Measurements from ENCODE around the gene FILIP1. TPM values are rescaled to one million over a fixed set of nuclear protein-coding genes. Genes with fewer than 3 reads are reported as not detected.

Gene FILIP1
- polyA plus RNA-seq, 2 of the 4 experiments (the other 2 are of a cell fraction): 2.3 to 15.6 TPM

- TF ChIP-seq CHD4 (IDR thresholded peaks at IDR 0.05; ENCODE audit: borderline replicate concordance) (no peak), TP53 (CRISPR knock-in tag; IDR thresholded peaks at IDR 0.05) (no peak)
Observed at GRCh38 chr6:75481394-75481793, 12.2 kb downstream of the FILIP1 start (continued).

- WGBS (ENCODE audit: missing lambda C conversion rate): 65% methylated on average over 1 of the region's 1 CpG
- Histone ChIP-seq H3K4me1 (peaks cover 21% of the 10 kb centered on the region; the same call in 1 of the 3 replicates), H3K9me3 (no peaks in the 10 kb centered on the region), H3K4me2 (no peak overlapping the region), H3K27ac (peak overlapping the region; percentile 19 to 57; a peak in 3 of 6 replicates), H3K4me3 (no peak overlapping the region)
- ATAC-seq: no peak
- no peak for DNase-seq (ENCODE audit: low read depth in 1 of 2, low spot score in 1 of 2)
- POLR2A ChIA-PET: no interaction called here
- TF ChIP-seq ZFP36 (IDR thresholded peaks at IDR 0.05; ENCODE audit: borderline replicate concordance, partially characterized antibody): no peak
- no peak for TF ChIP-seq MAFK (IDR thresholded peaks at IDR 0.05; ENCODE audit: partially characterized antibody)
- TF ChIP-seq MAX (IDR thresholded peaks at IDR 0.05): no peak
- no peak for TF ChIP-seq HOXA7 (CRISPR knock-in tag; IDR thresholded peaks at IDR 0.05)
- no peak for TF ChIP-seq RNF2 (IDR thresholded peaks at IDR 0.05; ENCODE audit: borderline replicate concordance, low read depth)
- no peak for TF ChIP-seq GATA3 (IDR thresholded peaks at IDR 0.05; ENCODE audit: borderline replicate concordance)
- no peak for TF ChIP-seq CHD2 (IDR thresholded peaks at IDR 0.05; ENCODE audit: low read length, partially characterized antibody)
- no peak for TF ChIP-seq FOSL2 (IDR thresholded peaks at IDR 0.05)
- no peak for TF ChIP-seq FOSL2 (CRISPR knock-in tag; IDR thresholded peaks at IDR 0.05)
- no peak for TF ChIP-seq ELK1 (IDR thresholded peaks at IDR 0.05; ENCODE audit: low read depth, low read length)
- no peak for TF ChIP-seq MAZ (IDR thresholded peaks at IDR 0.05; ENCODE audit: borderline replicate concordance, low read depth, low read length)
- no peak for TF ChIP-seq RFX5 (IDR thresholded peaks at IDR 0.05)
- TF ChIP-seq EP300 (IDR thresholded peaks at IDR 0.05): no peak
- TF ChIP-seq HMGXB4 (CRISPR knock-in tag; IDR thresholded peaks at IDR 0.05; ENCODE audit: borderline replicate concordance): no peak
- TF ChIP-seq JUNB (IDR thresholded peaks at IDR 0.05): no peak
- TF ChIP-seq REST (IDR thresholded peaks at IDR 0.05): no peak
- no peak for TF ChIP-seq TFCP2L1 (CRISPR knock-in tag; IDR thresholded peaks at IDR 0.05)
- TF ChIP-seq USF2 (IDR thresholded peaks at IDR 0.05): no peak
- TF ChIP-seq CBX8 (IDR thresholded peaks at IDR 0.05): no peak
- TF ChIP-seq SREBF2 (IDR thresholded peaks at IDR 0.05): no peak
- CTCF ChIA-PET: interaction anchor here (0.9 to 1.8 kb wide), 2 partner anchors 13 to 183 kb away, joined by 3 to 5 read pairs; partner anchors contain the start of gene FILIP1
- FAIRE-seq: no peak
Observed at GRCh38 chr6:75480425-75480824, 13.2 kb downstream of the FILIP1 start.

Measured in A549 (cell line).